ENCODE measurements around the gene PCDHA4.
"Not testable (repeated sequence)": the region's sequence is repeated elsewhere in the genome, so short reads cannot be mapped to it uniquely, and the experiment has no call there.

The PCDHA4 gene

GRCh38 chr5:140806834-140807775 lies at the start of gene PCDHA4:
PCDHA4 (plus strand) TSS chr5:140807068.
- peak; percentile 43 for DNase-seq

GRCh38 chr5:140764177-140764973 lies 42.5 kb upstream of the PCDHA4 start:
- no peak for DNase-seq

GRCh38 chr5:140767444-140767843 lies 39.4 kb upstream of the PCDHA4 start:
- no peak for DNase-seq

- no peak for DNase-seq
Observed at GRCh38 chr5:140780512-140780911, 26.4 kb upstream of the PCDHA4 start.

- DNase-seq, result no peak
Observed at GRCh38 chr5:140785905-140786686, 20.8 kb upstream of the PCDHA4 start, which contains the start of gene PCDHA1. PCDHA1 (plus strand) TSS chr5:140786140.

GRCh38 chr5:140787422-140787821 lies 19.4 kb upstream of the PCDHA4 start:
- not testable (repeated sequence) for DNase-seq

GRCh38 chr5:140787849-140788504 lies 18.9 kb upstream of the PCDHA4 start:
- not testable (repeated sequence) for DNase-seq

GRCh38 chr5:140791089-140791488 lies 15.8 kb upstream of the PCDHA4 start:
- no peak for DNase-seq

GRCh38 chr5:140794595-140795258 lies 12.1 kb upstream of the PCDHA4 start, which contains the start of gene PCDHA2:
PCDHA2 (plus strand) TSS chr5:140794852.
- DNase-seq, result no peak

GRCh38 chr5:140795259-140795641 lies 11.6 kb upstream of the PCDHA4 start:
- DNase-seq, result no peak

GRCh38 chr5:140796072-140796717 lies 10.7 kb upstream of the PCDHA4 start:
- DNase-seq, result not testable (repeated sequence)

GRCh38 chr5:140796718-140797095 lies 10.2 kb upstream of the PCDHA4 start:
- no peak for DNase-seq

GRCh38 chr5:140800816-140801493 lies 5.9 kb upstream of the PCDHA4 start, which contains the start of gene PCDHA3:
PCDHA3 (plus strand) TSS chr5:140801057.
- no peak for DNase-seq

- no peak for DNase-seq
Observed at GRCh38 chr5:140801494-140801841, 5.4 kb upstream of the PCDHA4 start.

GRCh38 chr5:140802381-140802780 lies 4.5 kb upstream of the PCDHA4 start:
- DNase-seq, result not testable (repeated sequence)

- no peak for DNase-seq
Observed at GRCh38 chr5:140802781-140803271, 4.0 kb upstream of the PCDHA4 start.

GRCh38 chr5:140808241-140808888 lies 1.5 kb downstream of the PCDHA4 start:
- DNase-seq, result not testable (repeated sequence)

- DNase-seq, result no peak
Observed at GRCh38 chr5:140808889-140809291, 2.0 kb downstream of the PCDHA4 start.

- DNase-seq, result peak; percentile 68
Observed at GRCh38 chr5:140821375-140822280, 14.8 kb downstream of the PCDHA4 start, which contains the start of gene PCDHA5. PCDHA5 (plus strand) TSS chr5:140821613.

Measured in stimulated activated CD8-positive, alpha-beta memory T cell treated with anti-CD3 and anti-CD28 coated beads, Interleukin-4, amount 100 ng/mL, for 48 hours (primary cell).